Nephron progenitor cell (in vitro differentiated cells): ENCODE results near the gene LHPP.

ENCODE experiments used
- DNase-seq: peaks from one replicate; pipeline ENCODE4 v3.0.0; 2021
- H3K27ac Mint-ChIP-seq: 2 replicates; pipeline ENCODE4 v1.8.0; 2021; ENCODE audit warnings: mild to moderate bottlenecking, moderate library complexity, mixed read lengths
- H3K27me3 Mint-ChIP-seq: 2 replicates; pipeline ENCODE4 v1.8.0; 2021; ENCODE audit warnings: mild to moderate bottlenecking, low read depth, mixed read lengths; ENCODE audit not compliant: poor library complexity
- H3K36me3 Mint-ChIP-seq: 2 replicates; pipeline ENCODE4 v1.8.0; 2021; ENCODE audit warnings: low read depth, mixed read lengths
- H3K4me1 Mint-ChIP-seq: 2 replicates; pipeline ENCODE4 v1.8.0; 2021; ENCODE audit warnings: mixed read lengths
- H3K4me3 Mint-ChIP-seq: 2 replicates; pipeline ENCODE4 v1.8.0; 2021; ENCODE audit warnings: mild to moderate bottlenecking, moderate library complexity, mixed read lengths
- H3K9me3 Mint-ChIP-seq: 2 replicates; pipeline ENCODE4 v1.8.0; 2021; ENCODE audit warnings: mild to moderate bottlenecking, moderate library complexity, mixed read lengths
- CTCF ChIP-seq: fragments of 200-600 bp; sonication (generic); IDR thresholded peaks from 2 replicates; pipeline ENCODE4 v1.5.0; 2021; ENCODE audit warnings: antibody characterized with exemption

LHPP gene

GRCh38 chr10:124418726-124419501 lies 42.7 kb upstream of the LHPP start, which contains the start of gene OAT:
Gene OAT, minus strand, starts transcription at chr10:124418923. Its CDS starts 6,752 bp downstream, at chr10:124412171.
- Mint-ChIP-seq H3K4me3 (peak within 1 kb of the TSS; percentile 86), H3K36me3 (no peaks in the 10 kb centered on the region), H3K9me3 (no peaks in the 10 kb centered on the region), H3K4me1 (peaks cover 21% of the 10 kb centered on the region), H3K27me3 (peaks cover 45% of the 10 kb centered on the region), H3K27ac (peak within 1 kb of the TSS; percentile 57)
- DNase-seq = peak; percentile 98
- peak; percentile 37 for TF ChIP-seq CTCF

GRCh38 chr10:124419635-124420034 lies 42.0 kb upstream of the LHPP start:
- Mint-ChIP-seq H3K4me3 (peak overlapping the region; percentile 86), H3K27me3 (peaks cover 48% of the 10 kb centered on the region), H3K4me1 (peaks cover 21% of the 10 kb centered on the region)

GRCh38 chr10:124420254-124420653 lies 41.4 kb upstream of the LHPP start:
- no peak for TF ChIP-seq CTCF
- H3K36me3 Mint-ChIP-seq = no peaks in the 10 kb centered on the region

More at GRCh38 chr10:124419635-124420034, 42.0 kb upstream of the LHPP start:
- no peak for TF ChIP-seq CTCF
- Mint-ChIP-seq H3K27ac (no peak overlapping the region), H3K9me3 (no peaks in the 10 kb centered on the region), H3K36me3 (no peaks in the 10 kb centered on the region)
- DNase-seq = no peak

GRCh38 chr10:124422742-124423141 lies 38.9 kb upstream of the LHPP start:
- H3K4me1 Mint-ChIP-seq = peaks cover 8% of the 10 kb centered on the region
- no peaks in the 10 kb centered on the region for H3K9me3 Mint-ChIP-seq
- no peak overlapping the region for H3K27ac Mint-ChIP-seq
- no peaks in the 10 kb centered on the region for H3K36me3 Mint-ChIP-seq
- H3K4me3 Mint-ChIP-seq = no peak overlapping the region
- TF ChIP-seq CTCF = no peak
- DNase-seq = no peak
- H3K27me3 Mint-ChIP-seq = peaks cover 41% of the 10 kb centered on the region

More at GRCh38 chr10:124420254-124420653, 41.4 kb upstream of the LHPP start:
- no peak for DNase-seq
- peaks cover 49% of the 10 kb centered on the region for H3K27me3 Mint-ChIP-seq
- H3K4me3 Mint-ChIP-seq = no peak overlapping the region
- H3K4me1 Mint-ChIP-seq = peaks cover 21% of the 10 kb centered on the region
- no peak overlapping the region for H3K27ac Mint-ChIP-seq
- H3K9me3 Mint-ChIP-seq = no peaks in the 10 kb centered on the region

- H3K9me3 Mint-ChIP-seq = no peaks in the 10 kb centered on the region
- H3K4me1 Mint-ChIP-seq = peaks cover 14% of the 10 kb centered on the region
- no peak for TF ChIP-seq CTCF
- DNase-seq = no peak
- no peak overlapping the region for H3K4me3 Mint-ChIP-seq
- no peaks in the 10 kb centered on the region for H3K36me3 Mint-ChIP-seq
- H3K27ac Mint-ChIP-seq = no peak overlapping the region
- peaks cover 41% of the 10 kb centered on the region for H3K27me3 Mint-ChIP-seq
These were observed 37.8 kb upstream of the LHPP start for GRCh38 chr10:124423813-124424212.
